GM12878 (cell line): ENCODE measurements around the gene DGKI. TPM values are rescaled to one million over a fixed set of nuclear protein-coding genes. Genes with fewer than 3 reads are reported as not detected.

Source experiments
- ATAC-seq: fragments of 200-7000 bp; cut with Tn5 transposase; 3 replicates; pipeline ENCODE4 v1.9.1; 2020; ENCODE audit warnings: mild to moderate bottlenecking, moderate library complexity
- BruUV-seq: library from RNA; stranded (reverse); fragments of 400-500 nt; replicated peaks from 2 replicates; lab custom pipeline; 2021; lab: Mats Ljungman, UMichigan
- CTCF ChIA-PET: fragments of 300-600 bp; sonication (Branson Sonifier 250); formaldehyde crosslinking; extraction: SDS; loops from one replicate; lab custom pipeline; 2021; ENCODE audit warnings: inconsistent platforms; lab: Yijun Ruan, JAX
- POLR2A ChIA-PET: fragments of 350-600 bp; formaldehyde crosslinking; extraction: SDS; loops from one replicate; lab custom pipeline; 2021; ENCODE audit warnings: inconsistent platforms; lab: Charles Lee
- RAD21 ChIA-PET: fragments of 300-600 bp; sonication (Branson Sonifier 250); formaldehyde crosslinking; loops from one replicate; lab custom pipeline; 2023; ENCODE audit warnings: antibody characterized with exemption; ENCODE audit not compliant: unreplicated experiment; lab: Charles Lee
- SMC1A ChIA-PET: fragments of 300-600 bp; sonication (Branson Sonifier 250); formaldehyde crosslinking; loops from one replicate; lab custom pipeline; 2023; ENCODE audit not compliant: unreplicated experiment, uncharacterized antibody; lab: Charles Lee
- DNase-seq: peaks from one replicate; pipeline ENCODE4 v3.0.0-alpha.2; 2011; ENCODE audit warnings: low read depth, low spot score
- FAIRE-seq: peaks from 3 replicates; lab custom pipeline; 2011; peaks lifted over from hg19 to GRCh38; lab: Jason Lieb, UNC
- H2AFZ ChIP-seq: 2 replicates; pipeline ENCODE4 v1.6.0; 2011; ENCODE audit warnings: low read depth, low read length, control low read depth; ENCODE audit not compliant: control insufficient read depth
- H3K27ac ChIP-seq: 2 replicates; pipeline ENCODE4 v1.5.1; 2011; ENCODE audit warnings: control low read depth; ENCODE audit not compliant: control insufficient read depth, insufficient read depth
- H3K27me3 ChIP-seq, 2 experiments: replicated peaks in 1 of 2; 2 replicates each; pipeline versions ENCODE4 v1.6.0 to v1.6.1; 2011; ENCODE audit warnings: low read length in 1 of 2; ENCODE audit not compliant: control insufficient read depth in 2 of 2, insufficient read depth in 2 of 2
- H3K36me3 ChIP-seq, 2 experiments: 2 replicates each; pipeline ENCODE4 v1.5.1; 2011; ENCODE audit warnings: low read length in 1 of 2; ENCODE audit not compliant: control insufficient read depth in 2 of 2, insufficient read depth in 2 of 2
- H3K4me1 ChIP-seq: 2 replicates; pipeline ENCODE4 v1.6.1; 2011; ENCODE audit warnings: mild to moderate bottlenecking, low read length, moderate library complexity, mixed read lengths; ENCODE audit not compliant: control insufficient read depth, insufficient read depth
- H3K4me2 ChIP-seq: 2 replicates; pipeline ENCODE4 v1.6.0; 2011; ENCODE audit warnings: control low read depth; ENCODE audit not compliant: control insufficient read depth, insufficient read depth
- H3K4me3 ChIP-seq: fragments of 200-600 bp; sonication (generic); 2 replicates; pipeline ENCODE4 v1.5.1; 2016
- H3K79me2 ChIP-seq: 2 replicates; pipeline ENCODE4 v1.6.0; 2011; ENCODE audit warnings: low read length; ENCODE audit not compliant: control insufficient read depth, insufficient read depth
- H3K9ac ChIP-seq: 2 replicates; pipeline ENCODE4 v1.8.0; 2011; ENCODE audit warnings: low read length, control low read depth, mixed read lengths; ENCODE audit not compliant: control insufficient read depth, insufficient read depth
- H3K9me3 ChIP-seq: replicated peaks from 3 replicates; pipeline ENCODE4 v1.5.1; 2011; ENCODE audit warnings: mild to moderate bottlenecking, low read length; ENCODE audit not compliant: control insufficient read depth, insufficient read depth
- H4K20me1 ChIP-seq: 2 replicates; pipeline ENCODE4 v1.6.0; 2011; ENCODE audit not compliant: control insufficient read depth, insufficient read depth
- ATF7 ChIP-seq: fragments of 450-650 bp; IDR thresholded peaks from 2 replicates; pipeline ENCODE4 v1.6.1; 2016; ENCODE audit warnings: low read depth, mild to moderate bottlenecking
- CEBPB ChIP-seq, 2 experiments: fragments of 150-350 bp in 1 of 2; IDR thresholded peaks; 2 replicates each; pipeline ENCODE4 v1.6.1; 2012 to 2014; ENCODE audit warnings: low read depth in 2 of 2, low read length in 2 of 2, borderline replicate concordance in 1 of 2, inconsistent platforms in 1 of 2
- CHD1 ChIP-seq: IDR thresholded peaks from 2 replicates; pipeline ENCODE4 v1.6.1; 2012; ENCODE audit warnings: low read depth, low read length, improper control_type of control experiment
- GABPA ChIP-seq: IDR thresholded peaks from 2 replicates; pipeline ENCODE4 v1.6.1; 2014; ENCODE audit warnings: antibody characterized with exemption, low read depth, mild to moderate bottlenecking, inconsistent platforms
- HDAC2 ChIP-seq: fragments of 200-600 bp; sonication (generic); IDR thresholded peaks from 2 replicates; pipeline ENCODE4 v1.6.1; 2017
- HDAC6 ChIP-seq: fragments of 200-600 bp; sonication (generic); IDR thresholded peaks from one replicate; pipeline ENCODE4 v1.8.0; 2017; ENCODE audit warnings: antibody characterized with exemption; ENCODE audit not compliant: unreplicated experiment
- KAT2A ChIP-seq: conservative IDR thresholded peaks from 2 replicates; pipeline ENCODE4 v1.6.1; 2011; ENCODE audit warnings: low read depth, low read length; ENCODE audit not compliant: control insufficient read depth
- RUNX3 ChIP-seq: IDR thresholded peaks from 2 replicates; pipeline ENCODE4 v1.6.1; 2012; ENCODE audit warnings: low read length, inconsistent platforms
- SMAD5 ChIP-seq: IDR thresholded peaks from 2 replicates; pipeline ENCODE4 v1.6.1; 2016; ENCODE audit warnings: antibody characterized with exemption, low read depth
- SREBF1 ChIP-seq: IDR thresholded peaks from 2 replicates; pipeline ENCODE4 v1.6.1; 2012; ENCODE audit warnings: mild to moderate bottlenecking, low read length
- TCF3 ChIP-seq: IDR thresholded peaks from 2 replicates; pipeline ENCODE4 v1.6.1; 2012; ENCODE audit warnings: low read depth, mild to moderate bottlenecking, low read length, borderline replicate concordance; ENCODE audit not compliant: insufficient read depth
- ZNF207 ChIP-seq: fragments of 450-650 bp; IDR thresholded peaks from 2 replicates; pipeline ENCODE4 v1.6.1; 2014; ENCODE audit warnings: antibody characterized with exemption, mild to moderate bottlenecking, borderline replicate concordance
- ZNF622 ChIP-seq: fragments of 450-650 bp; IDR thresholded peaks from 2 replicates; pipeline ENCODE4 v1.6.1; 2017; ENCODE audit warnings: mild to moderate bottlenecking, inconsistent platforms
- WGBS: methylation state at CpG from one replicate; pipeline ENCODE4 v1.1.6; 2016; ENCODE audit warnings: low lambda C conversion rate; ENCODE audit not compliant: insufficient replicate concordance, insufficient coverage; ENCODE audit errors: missing lambda C conversion rate; 5-methylcytosine and 5-hydroxymethylcytosine counted together
- in situ Hi-C: fragments of 300-500 bp; cut with MboI; formaldehyde crosslinking; loops from 9 replicates; pipeline ENCODE4 v1.14.3; 2018; ENCODE audit warnings: mixed read lengths
- intact Hi-C: fragments of 100-400 bp; cut with micrococcal nuclease; formaldehyde crosslinking; loops from one replicate; pipeline ENCODE4 v1.14.2; 2022; ENCODE audit not compliant: unreplicated experiment
- polyA plus RNA-seq, 11 experiments: library from polyadenylated mRNA; depleted of rRNA in 4 of 11; unstranded in 6 of 11; stranded (reverse) in 5 of 11; fragments of >200 nt; fragmentation: Nextera tagmentation in 4 of 11; fragmentation: Illumina TruSeq in 1 of 11; extraction: Ambion mirVana in 4 of 11; extraction: Trizol in 1 of 11; gene quantifications; 1 replicate in 1 of 11; 2 replicates in 10 of 11; pipeline versions ENCODE4 v1.2.1 to v1.2.3, GENCODE V29; 2011 to 2016; ENCODE audit warnings: inconsistent platforms in 2 of 11, missing spikeins in 2 of 11, low read depth in 1 of 11
- total RNA-seq, 4 experiments: library from RNA; depleted of rRNA in 3 of 4; stranded (reverse); fragments of >200 nt in 3 of 4; fragmentation: Illumina TruSeq in 1 of 4; extraction: Trizol in 1 of 4; gene quantifications; 2 replicates each; pipeline versions ENCODE4 v1.2.1 to v1.2.3, GENCODE V29; 2013 to 2021
- TF ChIP-seq, protein P1 (sequence below): fragments of 150-350 bp; IDR thresholded peaks from 2 replicates; pipeline ENCODE4 v1.6.1; 2014; ENCODE audit warnings: mild to moderate bottlenecking, low read depth, low read length
- TF ChIP-seq, protein P2 (sequence below): fragments of 450-650 bp; IDR thresholded peaks from 2 replicates; pipeline ENCODE4 v1.6.1; 2017; ENCODE audit warnings: borderline replicate concordance
- TF ChIP-seq, protein P3 (sequence below): fragments of 450-650 bp; conservative IDR thresholded peaks from 2 replicates; pipeline ENCODE4 v1.6.1; 2017; ENCODE audit warnings: mild to moderate bottlenecking, moderate library complexity

DGKI gene
- total and polyA plus RNA-seq, 10 of the 15 experiments (the other 5 are each of a cell fraction or from before 2014, with no cell fraction given), result 10.4 to 37.1 (median 22.1) TPM

DNA sequence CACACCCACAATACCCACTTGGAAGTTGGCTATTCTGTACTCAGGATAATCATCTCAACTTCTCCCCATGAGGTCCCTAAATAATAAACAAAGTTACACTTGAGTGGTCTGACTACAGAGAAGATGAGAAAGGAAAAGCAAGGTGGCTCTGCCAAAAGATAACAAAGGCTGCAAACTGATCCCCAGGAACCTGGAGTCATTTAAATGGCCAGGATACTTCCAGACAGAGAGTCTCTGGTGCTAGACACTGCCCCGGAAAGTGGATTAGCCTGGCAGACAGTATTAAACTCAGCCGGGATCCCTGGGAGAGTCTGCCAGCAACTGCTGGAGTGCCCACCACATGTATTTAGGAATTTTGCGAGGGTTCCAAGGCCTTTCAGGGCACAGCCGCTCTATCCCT, 93.7 kb downstream of the DGKI start:
- DNase-seq, result no peak
- Histone ChIP-seq H3K79me2 (no peaks in the 10 kb centered on the region), H3K27ac (no peak overlapping the region), H3K9me3 (no peaks in the 10 kb centered on the region), H3K4me3 (no peak overlapping the region), H3K9ac (no peak overlapping the region), H3K36me3 (no peaks in the 10 kb centered on the region), H3K4me1 (no peaks in the 10 kb centered on the region; the same call in 1 of the 2 replicates), H4K20me1 (no peaks in the 10 kb centered on the region), H3K4me2 (no peak overlapping the region), H2AFZ (no peak overlapping the region), H3K27me3 (no peaks in the 10 kb centered on the region; a peak in 1 of 4 replicates)
- CTCF ChIA-PET, result interaction anchor here (1.3 to 2.7 kb wide), 3 partner anchors 83 to 97 kb away, joined by 3 to 20 read pairs (median 10); no protein-coding TSS in a partner anchor
- SMC1A ChIA-PET, result interaction anchor here (0.6 to 5.5 kb wide), 15 partner anchors 12 to 246 kb away, joined by 3 to 94 read pairs (median 14); no protein-coding TSS in a partner anchor
- no TSS peak for BruUV-seq
- WGBS, result 69% methylated on average over 4 of the region's 4 CpGs
- intact Hi-C loops (loop anchor here (5.0 kb wide), 1 partner anchor 144 kb away; no protein-coding TSS in a partner anchor), in situ Hi-C loops (no loop called here)
- RAD21 ChIA-PET, result interaction anchor here (0.6 to 6.9 kb wide), 9 partner anchors 13 to 97 kb away, joined by 3 to 72 read pairs (median 27); no protein-coding TSS in a partner anchor
- POLR2A ChIA-PET, result interaction anchor here (2.2 to 5.7 kb wide), 2 partner anchors 20 to 82 kb away, joined by 12 to 34 read pairs; no protein-coding TSS in a partner anchor
- ATAC-seq, result no peak
- TF ChIP-seq RUNX3, result no peak
- TF ChIP-seq, protein P1, sequence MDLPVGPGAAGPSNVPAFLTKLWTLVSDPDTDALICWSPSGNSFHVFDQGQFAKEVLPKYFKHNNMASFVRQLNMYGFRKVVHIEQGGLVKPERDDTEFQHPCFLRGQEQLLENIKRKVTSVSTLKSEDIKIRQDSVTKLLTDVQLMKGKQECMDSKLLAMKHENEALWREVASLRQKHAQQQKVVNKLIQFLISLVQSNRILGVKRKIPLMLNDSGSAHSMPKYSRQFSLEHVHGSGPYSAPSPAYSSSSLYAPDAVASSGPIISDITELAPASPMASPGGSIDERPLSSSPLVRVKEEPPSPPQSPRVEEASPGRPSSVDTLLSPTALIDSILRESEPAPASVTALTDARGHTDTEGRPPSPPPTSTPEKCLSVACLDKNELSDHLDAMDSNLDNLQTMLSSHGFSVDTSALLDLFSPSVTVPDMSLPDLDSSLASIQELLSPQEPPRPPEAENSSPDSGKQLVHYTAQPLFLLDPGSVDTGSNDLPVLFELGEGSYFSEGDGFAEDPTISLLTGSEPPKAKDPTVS, result no peak
- TF ChIP-seq GABPA, result no peak
- TF ChIP-seq ZNF622, result no peak
- no peak for TF ChIP-seq KAT2A
- no peak for TF ChIP-seq CEBPB (IDR thresholded peaks at IDR 0.05; ENCODE audit: borderline replicate concordance in 1 of 2, low read depth in 2 of 2, low read length in 2 of 2)
- TF ChIP-seq ZNF207, result no peak
- TF ChIP-seq HDAC2, result no peak
- no peak for TF ChIP-seq HDAC6
- TF ChIP-seq CHD1, result no peak
- TF ChIP-seq TCF3, result no peak
- TF ChIP-seq SMAD5, result no peak
- no peak for TF ChIP-seq SREBF1
- TF ChIP-seq, protein P2, sequence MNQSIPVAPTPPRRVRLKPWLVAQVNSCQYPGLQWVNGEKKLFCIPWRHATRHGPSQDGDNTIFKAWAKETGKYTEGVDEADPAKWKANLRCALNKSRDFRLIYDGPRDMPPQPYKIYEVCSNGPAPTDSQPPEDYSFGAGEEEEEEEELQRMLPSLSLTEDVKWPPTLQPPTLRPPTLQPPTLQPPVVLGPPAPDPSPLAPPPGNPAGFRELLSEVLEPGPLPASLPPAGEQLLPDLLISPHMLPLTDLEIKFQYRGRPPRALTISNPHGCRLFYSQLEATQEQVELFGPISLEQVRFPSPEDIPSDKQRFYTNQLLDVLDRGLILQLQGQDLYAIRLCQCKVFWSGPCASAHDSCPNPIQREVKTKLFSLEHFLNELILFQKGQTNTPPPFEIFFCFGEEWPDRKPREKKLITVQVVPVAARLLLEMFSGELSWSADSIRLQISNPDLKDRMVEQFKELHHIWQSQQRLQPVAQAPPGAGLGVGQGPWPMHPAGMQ, result no peak
- TF ChIP-seq, protein P3, sequence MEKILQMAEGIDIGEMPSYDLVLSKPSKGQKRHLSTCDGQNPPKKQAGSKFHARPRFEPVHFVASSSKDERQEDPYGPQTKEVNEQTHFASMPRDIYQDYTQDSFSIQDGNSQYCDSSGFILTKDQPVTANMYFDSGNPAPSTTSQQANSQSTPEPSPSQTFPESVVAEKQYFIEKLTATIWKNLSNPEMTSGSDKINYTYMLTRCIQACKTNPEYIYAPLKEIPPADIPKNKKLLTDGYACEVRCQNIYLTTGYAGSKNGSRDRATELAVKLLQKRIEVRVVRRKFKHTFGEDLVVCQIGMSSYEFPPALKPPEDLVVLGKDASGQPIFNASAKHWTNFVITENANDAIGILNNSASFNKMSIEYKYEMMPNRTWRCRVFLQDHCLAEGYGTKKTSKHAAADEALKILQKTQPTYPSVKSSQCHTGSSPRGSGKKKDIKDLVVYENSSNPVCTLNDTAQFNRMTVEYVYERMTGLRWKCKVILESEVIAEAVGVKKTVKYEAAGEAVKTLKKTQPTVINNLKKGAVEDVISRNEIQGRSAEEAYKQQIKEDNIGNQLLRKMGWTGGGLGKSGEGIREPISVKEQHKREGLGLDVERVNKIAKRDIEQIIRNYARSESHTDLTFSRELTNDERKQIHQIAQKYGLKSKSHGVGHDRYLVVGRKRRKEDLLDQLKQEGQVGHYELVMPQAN, result no peak
- no peak for TF ChIP-seq ATF7
- no peak for FAIRE-seq
